ENCODE data around the gene MRPL51. TPM values are rescaled to one million over a fixed set of nuclear protein-coding genes. Genes with fewer than 3 reads are reported as not detected.
"Not testable (repeated sequence)": the region's sequence is repeated elsewhere in the genome, so short reads cannot be mapped to it uniquely, and the experiment has no call there.

The MRPL51 gene
- total RNA-seq = 10 to 100 TPM; 36.6 to 42.2 TPM
- total RNA-seq = 17.0 to 60.7 reads per million in 2 donors

DNA sequence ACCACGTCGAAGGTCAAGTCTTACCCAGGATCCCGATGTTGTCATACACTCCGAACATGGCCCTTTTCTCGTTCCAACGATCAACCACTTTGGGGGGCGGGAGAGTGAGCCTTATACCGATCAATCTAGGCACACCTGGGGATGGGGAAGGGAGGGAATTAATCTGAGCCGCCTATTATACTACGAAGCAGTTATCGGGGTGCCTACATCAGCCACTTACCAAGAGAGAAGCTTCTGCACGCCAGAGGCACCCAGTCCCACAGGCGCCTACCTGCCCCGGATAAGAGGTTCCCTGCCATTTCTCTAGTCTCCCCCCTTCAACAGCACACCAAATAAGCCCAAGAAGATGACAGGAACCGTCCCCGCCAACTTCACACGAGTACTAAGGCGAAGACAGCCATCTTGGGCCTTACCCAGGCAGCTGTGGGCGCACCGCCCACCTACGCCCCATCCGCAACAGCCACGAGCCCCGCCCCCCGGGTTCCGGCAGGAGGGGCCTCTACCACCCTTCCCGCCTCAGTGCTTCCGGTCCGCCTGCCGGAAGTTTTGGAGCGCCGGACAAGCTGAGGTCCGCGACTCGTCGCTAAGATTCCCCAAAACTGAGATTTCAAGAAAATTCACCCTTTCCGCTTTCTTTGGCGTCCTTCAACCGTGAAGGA is at the start of gene MRPL51:
TSS of gene MRPL51 (minus strand) at position 425 of the 659 bp plus-strand sequence. CDS start at position 299, 126 bp downstream.
- no peaks in the 10 kb centered on the region for H3K27me3 Mint-ChIP-seq
- H3K36me3 Mint-ChIP-seq (ENCODE audit: low read depth) = peaks cover 6% of the 10 kb centered on the region
- H3K4me1 Mint-ChIP-seq = peaks cover 31% of the 10 kb centered on the region

DNA sequence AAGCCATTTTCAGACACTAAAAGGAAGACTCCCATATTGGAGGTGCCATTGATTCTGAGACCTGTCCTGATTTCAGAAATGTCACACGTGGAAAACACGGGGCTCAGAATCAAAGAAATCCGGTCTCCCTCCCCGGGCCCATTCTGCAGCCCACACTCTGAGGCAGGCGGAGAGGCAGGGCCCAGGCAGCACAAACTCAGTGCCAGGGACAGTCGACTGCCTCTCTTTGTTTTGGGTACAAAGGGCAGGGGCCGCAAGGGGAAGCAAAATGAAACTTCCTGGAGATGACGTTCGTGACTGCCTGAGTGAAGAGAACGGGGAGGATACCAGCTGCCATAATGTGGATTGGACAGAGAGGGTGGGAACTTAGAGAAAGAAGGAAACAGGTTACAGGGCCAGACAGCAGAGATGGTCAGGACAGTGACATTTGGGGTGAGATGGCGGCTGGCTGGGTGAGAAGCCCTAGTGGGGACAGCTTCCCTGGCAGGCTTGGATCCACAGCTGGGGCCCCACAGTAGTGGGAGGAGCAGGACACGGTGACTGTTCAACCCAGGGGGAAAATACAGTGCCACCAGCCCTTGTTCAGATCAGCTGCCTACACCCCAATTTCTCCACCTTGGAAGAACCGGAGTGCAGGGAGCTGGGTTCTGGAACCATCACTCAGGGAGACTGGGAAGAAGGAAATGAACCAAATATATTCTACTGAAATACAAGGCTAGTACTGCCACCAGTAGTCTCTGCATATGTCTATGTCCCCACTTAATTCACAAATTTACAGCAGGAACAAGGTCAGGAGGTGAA is 49.3 kb upstream of the MRPL51 start:
- peak; percentile 23 for ATAC-seq
- DNase-seq = no peak

More for the DNA sequence above, at the start of gene MRPL51:
- Mint-ChIP-seq H3K4me3 (peak within 1 kb of the TSS; percentile 94), H3K27ac (peak within 1 kb of the TSS; percentile 93)
- DNase-seq (peak; percentile 93 to 95 (median 95)), ATAC-seq (peak; percentile 81)
- H3K9me3 ChIP-seq (ENCODE audit: control insufficient read depth, low read length, poor library complexity, severe bottlenecking) = no peaks in the 10 kb centered on the region

DNA sequence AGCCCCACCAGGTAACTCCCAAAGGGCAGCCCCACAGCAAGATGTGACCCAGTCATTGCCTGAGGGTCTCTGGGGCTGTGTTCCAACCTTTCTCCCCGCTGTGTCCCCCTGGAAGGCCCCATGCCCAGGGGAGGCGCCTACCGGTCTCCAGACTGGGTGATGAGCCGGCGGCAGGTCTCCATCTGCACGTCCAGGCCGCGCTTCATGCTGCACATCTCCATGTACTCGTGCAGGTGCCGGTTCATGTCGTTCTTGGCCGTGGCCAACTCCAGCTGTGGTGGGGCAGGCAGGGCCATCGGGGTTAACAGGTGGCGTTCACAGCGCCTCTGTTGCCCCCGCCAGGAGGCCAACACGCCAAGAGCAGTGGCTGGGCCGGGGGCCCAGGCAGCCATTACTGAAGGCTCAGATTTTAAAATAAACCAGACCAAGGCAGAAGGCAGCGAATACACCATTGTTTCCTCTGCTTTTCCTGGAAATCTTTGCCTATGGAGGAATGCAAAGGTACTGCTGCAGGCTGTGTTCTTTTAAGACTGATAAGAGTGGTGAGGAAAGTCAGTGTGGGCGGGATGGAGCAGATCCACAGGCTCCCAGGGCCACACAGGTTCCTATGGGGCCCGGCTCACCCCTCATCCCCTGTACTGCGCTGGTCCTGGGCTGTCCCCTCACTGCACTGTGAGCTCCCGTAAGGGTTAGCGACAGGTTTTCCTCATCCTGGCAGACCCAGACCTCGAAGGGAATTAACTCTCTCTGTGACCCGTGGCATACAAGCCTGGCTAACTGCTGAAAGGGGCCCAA is 48.5 kb upstream of the MRPL51 start:
- H3K9me3 ChIP-seq (ENCODE audit: control insufficient read depth, low read length, poor library complexity, severe bottlenecking) = no peaks in the 10 kb centered on the region
- peaks cover 29% of the 10 kb centered on the region for H3K4me1 Mint-ChIP-seq
- no peak overlapping the region for H3K4me3 Mint-ChIP-seq
- H3K36me3 Mint-ChIP-seq (ENCODE audit: low read depth) = peaks cover 3% of the 10 kb centered on the region
- ATAC-seq (no peak), DNase-seq (no peak)
- peak overlapping the region; percentile 85 for H3K27ac Mint-ChIP-seq
- H3K27me3 Mint-ChIP-seq = no peaks in the 10 kb centered on the region

More for the DNA sequence above, 49.3 kb upstream of the MRPL51 start:
- Mint-ChIP-seq H3K4me3 (peak overlapping the region; percentile 41), H3K4me1 (peaks cover 26% of the 10 kb centered on the region), H3K27ac (peak overlapping the region; percentile 85), H3K36me3 (ENCODE audit: low read depth) (peaks cover 5% of the 10 kb centered on the region), H3K27me3 (no peaks in the 10 kb centered on the region)
- H3K9me3 ChIP-seq (ENCODE audit: control insufficient read depth, low read length, poor library complexity, severe bottlenecking) = no peaks in the 10 kb centered on the region

DNA sequence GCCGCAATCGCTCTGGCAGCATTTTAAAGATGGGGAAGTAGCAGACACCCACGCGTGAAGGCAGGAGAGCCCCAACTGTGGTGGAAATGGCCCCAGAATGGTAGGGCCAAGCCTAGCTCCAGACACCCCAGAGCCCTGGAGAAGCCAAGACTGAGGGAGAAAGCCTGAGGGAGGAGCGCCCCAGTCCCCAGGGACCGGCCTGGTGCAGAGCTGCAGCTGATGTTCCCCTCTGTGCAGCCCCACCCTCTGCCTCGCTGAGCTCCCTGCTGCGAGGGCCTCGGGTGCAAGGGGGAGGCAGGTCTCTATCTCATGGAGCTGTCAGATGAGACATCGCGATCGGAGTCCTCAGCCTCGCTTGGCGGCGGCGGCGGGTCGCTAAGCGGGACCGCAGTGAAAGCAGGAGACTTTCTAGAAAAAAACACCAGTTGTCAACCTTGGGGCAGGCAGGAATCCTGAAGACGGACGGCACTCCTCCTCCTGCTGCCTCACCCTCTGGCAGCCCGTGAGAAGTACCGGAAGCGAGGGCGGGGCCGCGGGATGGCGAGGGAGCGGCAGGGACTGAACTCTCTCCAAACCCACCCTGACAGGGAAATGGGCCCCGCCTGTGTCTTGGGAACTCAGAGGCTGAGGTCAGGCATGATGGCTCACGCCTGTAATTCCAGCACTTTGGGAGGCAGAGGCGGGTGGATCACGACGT is 47.3 kb upstream of the MRPL51 start:
- peak; percentile 32 for ATAC-seq
- H3K4me1 Mint-ChIP-seq = peaks cover 34% of the 10 kb centered on the region

DNA sequence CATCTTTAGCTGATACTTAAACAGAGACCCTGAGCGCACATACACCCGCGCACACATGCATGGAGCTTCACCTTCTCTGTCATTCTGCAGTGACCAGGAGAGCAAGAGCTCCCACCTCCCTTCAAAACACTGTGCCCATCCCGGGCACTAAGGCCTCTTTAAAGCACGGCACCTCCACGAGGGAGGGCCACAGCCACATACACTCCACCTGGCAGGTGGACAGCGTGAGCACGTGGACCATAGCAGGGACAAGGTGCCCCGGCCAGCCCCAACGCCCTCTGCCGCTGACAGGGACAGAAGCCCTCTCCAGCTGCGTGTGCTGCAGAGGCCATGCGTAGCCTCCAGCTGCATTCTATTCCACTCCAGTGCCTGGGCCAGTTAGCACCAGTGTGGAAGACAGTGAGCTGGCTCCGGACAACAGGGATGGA is 46.7 kb upstream of the MRPL51 start:
- ATAC-seq (no peak), DNase-seq (no peak)
- Mint-ChIP-seq H3K27ac (peak overlapping the region; percentile 83), H3K36me3 (ENCODE audit: low read depth) (peaks cover 3% of the 10 kb centered on the region), H3K4me3 (no peak overlapping the region), H3K27me3 (no peaks in the 10 kb centered on the region), H3K4me1 (peaks cover 34% of the 10 kb centered on the region)
- no peaks in the 10 kb centered on the region for H3K9me3 ChIP-seq (ENCODE audit: control insufficient read depth, low read length, poor library complexity, severe bottlenecking)

More for the DNA sequence above, 47.3 kb upstream of the MRPL51 start:
- DNase-seq = peak in 2 of 3 donors; percentile 40 to 42
- peaks cover 3% of the 10 kb centered on the region for H3K36me3 Mint-ChIP-seq (ENCODE audit: low read depth)
- no peaks in the 10 kb centered on the region for H3K27me3 Mint-ChIP-seq
- H3K9me3 ChIP-seq (ENCODE audit: control insufficient read depth, low read length, poor library complexity, severe bottlenecking) = no peaks in the 10 kb centered on the region
- H3K27ac Mint-ChIP-seq = peak overlapping the region; percentile 83
- peak overlapping the region; percentile 80 for H3K4me3 Mint-ChIP-seq

DNA sequence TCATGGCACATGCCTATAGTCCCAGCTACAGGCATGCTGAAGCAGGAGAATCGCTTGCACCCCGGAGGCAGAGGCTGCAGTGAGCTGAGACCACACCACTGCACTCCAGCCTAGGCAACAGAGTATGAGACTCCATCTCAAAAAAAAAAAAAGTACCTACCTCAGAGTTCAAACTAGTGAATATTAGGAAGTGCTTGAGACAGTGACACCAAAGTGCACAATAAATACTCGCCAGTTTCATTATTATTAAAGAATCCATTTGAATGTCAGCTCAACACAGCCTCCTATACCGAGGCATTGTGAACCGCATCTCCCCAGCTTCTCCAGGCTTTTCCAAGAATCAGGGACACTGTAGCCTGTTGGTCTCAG is 46.2 kb upstream of the MRPL51 start:
- Mint-ChIP-seq H3K36me3 (ENCODE audit: low read depth) (peaks cover 3% of the 10 kb centered on the region), H3K27ac (peak overlapping the region; percentile 83), H3K4me3 (peak overlapping the region; percentile 9), H3K4me1 (peaks cover 35% of the 10 kb centered on the region), H3K27me3 (no peaks in the 10 kb centered on the region)
- no peaks in the 10 kb centered on the region for H3K9me3 ChIP-seq (ENCODE audit: control insufficient read depth, low read length, poor library complexity, severe bottlenecking)
- ATAC-seq (no peak), DNase-seq (no peak)

DNA sequence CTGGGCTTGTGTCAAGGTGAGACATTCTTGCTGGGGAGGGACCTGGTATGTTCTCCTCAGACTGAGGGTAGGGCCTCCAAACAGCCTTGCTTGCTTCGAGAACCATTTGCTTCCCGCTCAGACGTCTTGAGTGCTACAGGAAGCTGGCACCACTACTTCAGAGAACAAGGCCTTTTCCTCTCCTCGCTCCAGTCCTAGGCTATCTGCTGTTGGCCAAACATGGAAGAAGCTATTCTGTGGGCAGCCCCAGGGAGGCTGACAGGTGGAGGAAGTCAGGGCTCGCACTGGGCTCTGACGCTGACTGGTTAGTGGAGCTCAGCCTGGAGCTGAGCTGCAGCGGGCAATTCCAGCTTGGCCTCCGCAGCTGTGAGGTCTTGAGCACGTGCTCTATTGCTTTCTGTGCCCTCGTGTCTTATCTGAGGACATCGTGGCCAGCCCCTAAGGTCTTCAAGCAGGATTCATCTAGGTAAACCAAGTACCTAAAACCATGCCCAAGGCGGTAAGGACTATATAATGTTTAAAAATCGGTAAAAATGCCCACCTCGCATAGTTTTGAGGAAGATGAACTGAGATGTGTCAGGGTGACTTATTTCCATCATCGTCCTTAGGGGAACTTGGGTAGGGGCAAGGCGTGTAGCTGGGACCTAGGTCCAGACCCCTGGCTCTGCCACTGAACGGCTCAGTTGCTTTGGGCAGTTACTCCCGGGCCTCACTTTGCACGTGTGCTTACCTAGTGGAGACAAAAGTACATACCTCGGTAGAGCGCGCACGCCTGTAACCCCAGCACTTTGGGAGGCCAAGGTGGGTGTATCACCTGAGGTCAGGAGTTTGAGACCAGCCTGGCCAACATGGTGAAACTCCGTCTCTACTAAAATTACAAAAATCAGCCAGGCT is 45.6 kb upstream of the MRPL51 start:
- peaks cover 3% of the 10 kb centered on the region for H3K36me3 Mint-ChIP-seq (ENCODE audit: low read depth)
- H3K4me1 Mint-ChIP-seq = peaks cover 40% of the 10 kb centered on the region
- ATAC-seq (no peak), DNase-seq (no peak)
- H3K27me3 Mint-ChIP-seq = no peaks in the 10 kb centered on the region
- H3K9me3 ChIP-seq (ENCODE audit: control insufficient read depth, low read length, poor library complexity, severe bottlenecking) = no peaks in the 10 kb centered on the region
- H3K4me3 Mint-ChIP-seq = peak overlapping the region; percentile 82
- H3K27ac Mint-ChIP-seq = peak overlapping the region; percentile 89

DNA sequence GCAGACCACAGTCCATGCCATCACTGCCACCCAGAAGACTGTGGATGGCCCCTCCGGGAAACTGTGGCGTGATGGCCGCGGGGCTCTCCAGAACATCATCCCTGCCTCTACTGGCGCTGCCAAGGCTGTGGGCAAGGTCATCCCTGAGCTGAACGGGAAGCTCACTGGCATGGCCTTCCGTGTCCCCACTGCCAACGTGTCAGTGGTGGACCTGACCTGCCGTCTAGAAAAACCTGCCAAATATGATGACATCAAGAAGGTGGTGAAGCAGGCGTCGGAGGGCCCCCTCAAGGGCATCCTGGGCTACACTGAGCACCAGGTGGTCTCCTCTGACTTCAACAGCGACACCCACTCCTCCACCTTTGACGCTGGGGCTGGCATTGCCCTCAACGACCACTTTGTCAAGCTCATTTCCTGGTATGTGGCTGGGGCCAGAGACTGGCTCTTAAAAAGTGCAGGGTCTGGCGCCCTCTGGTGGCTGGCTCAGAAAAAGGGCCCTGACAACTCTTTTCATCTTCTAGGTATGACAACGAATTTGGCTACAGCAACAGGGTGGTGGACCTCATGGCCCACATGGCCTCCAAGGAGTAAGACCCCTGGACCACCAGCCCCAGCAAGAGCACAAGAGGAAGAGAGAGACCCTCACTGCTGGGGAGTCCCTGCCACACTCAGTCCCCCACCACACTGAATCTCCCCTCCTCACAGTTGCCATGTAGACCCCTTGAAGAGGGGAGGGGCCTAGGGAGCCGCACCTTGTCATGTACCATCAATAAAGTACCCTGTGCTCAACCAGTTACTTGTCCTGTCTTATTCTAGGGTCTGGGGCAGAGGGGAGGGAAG is 44.7 kb upstream of the MRPL51 start:
- H3K9me3 ChIP-seq (ENCODE audit: control insufficient read depth, low read length, poor library complexity, severe bottlenecking); ATAC-seq; H3K36me3 Mint-ChIP-seq (ENCODE audit: low read depth); H3K27me3 Mint-ChIP-seq: not testable (repeated sequence)
- peaks cover 46% of the 10 kb centered on the region for H3K4me1 Mint-ChIP-seq
- peak overlapping the region; percentile 89 for H3K27ac Mint-ChIP-seq
- peak overlapping the region; percentile 82 for H3K4me3 Mint-ChIP-seq
- DNase-seq = peak; percentile 72 to 79 (median 76)

DNA sequence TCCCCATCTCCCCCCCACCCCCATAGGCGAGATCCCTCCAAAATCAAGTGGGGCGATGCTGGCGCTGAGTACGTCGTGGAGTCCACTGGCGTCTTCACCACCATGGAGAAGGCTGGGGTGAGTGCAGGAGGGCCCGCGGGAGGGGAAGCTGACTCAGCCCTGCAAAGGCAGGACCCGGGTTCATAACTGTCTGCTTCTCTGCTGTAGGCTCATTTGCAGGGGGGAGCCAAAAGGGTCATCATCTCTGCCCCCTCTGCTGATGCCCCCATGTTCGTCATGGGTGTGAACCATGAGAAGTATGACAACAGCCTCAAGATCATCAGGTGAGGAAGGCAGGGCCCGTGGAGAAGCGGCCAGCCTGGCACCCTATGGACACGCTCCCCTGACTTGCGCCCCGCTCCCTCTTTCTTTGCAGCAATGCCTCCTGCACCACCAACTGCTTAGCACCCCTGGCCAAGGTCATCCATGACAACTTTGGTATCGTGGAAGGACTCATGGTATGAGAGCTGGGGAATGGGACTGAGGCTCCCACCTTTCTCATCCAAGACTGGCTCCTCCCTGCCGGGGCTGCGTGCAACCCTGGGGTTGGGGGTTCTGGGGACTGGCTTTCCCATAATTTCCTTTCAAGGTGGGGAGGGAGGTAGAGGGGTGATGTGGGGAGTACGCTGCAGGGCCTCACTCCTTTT is 44.0 kb upstream of the MRPL51 start:
- no peaks in the 10 kb centered on the region for H3K27me3 Mint-ChIP-seq
- no peaks in the 10 kb centered on the region for H3K9me3 ChIP-seq (ENCODE audit: control insufficient read depth, low read length, poor library complexity, severe bottlenecking)
- ATAC-seq = no peak
- peak overlapping the region; percentile 97 for H3K4me3 Mint-ChIP-seq
- H3K36me3 Mint-ChIP-seq (ENCODE audit: low read depth) = peaks cover 3% of the 10 kb centered on the region
- peaks cover 48% of the 10 kb centered on the region for H3K4me1 Mint-ChIP-seq
- no peak for DNase-seq
- H3K27ac Mint-ChIP-seq = peak overlapping the region; percentile 96

DNA sequence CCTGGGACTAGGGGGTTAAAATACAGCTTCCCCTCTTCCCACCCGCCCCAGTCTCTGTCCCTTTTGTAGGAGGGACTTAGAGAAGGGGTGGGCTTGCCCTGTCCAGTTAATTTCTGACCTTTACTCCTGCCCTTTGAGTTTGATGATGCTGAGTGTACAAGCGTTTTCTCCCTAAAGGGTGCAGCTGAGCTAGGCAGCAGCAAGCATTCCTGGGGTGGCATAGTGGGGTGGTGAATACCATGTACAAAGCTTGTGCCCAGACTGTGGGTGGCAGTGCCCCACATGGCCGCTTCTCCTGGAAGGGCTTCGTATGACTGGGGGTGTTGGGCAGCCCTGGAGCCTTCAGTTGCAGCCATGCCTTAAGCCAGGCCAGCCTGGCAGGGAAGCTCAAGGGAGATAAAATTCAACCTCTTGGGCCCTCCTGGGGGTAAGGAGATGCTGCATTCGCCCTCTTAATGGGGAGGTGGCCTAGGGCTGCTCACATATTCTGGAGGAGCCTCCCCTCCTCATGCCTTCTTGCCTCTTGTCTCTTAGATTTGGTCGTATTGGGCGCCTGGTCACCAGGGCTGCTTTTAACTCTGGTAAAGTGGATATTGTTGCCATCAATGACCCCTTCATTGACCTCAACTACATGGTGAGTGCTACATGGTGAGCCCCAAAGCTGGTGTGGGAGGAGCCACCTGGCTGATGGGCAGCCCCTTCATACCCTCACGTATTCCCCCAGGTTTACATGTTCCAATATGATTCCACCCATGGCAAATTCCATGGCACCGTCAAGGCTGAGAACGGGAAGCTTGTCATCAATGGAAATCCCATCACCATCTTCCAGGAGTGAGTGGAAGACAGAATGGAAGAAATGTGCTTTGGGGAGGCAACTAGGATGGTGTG is 43.1 kb upstream of the MRPL51 start:
- Mint-ChIP-seq H3K4me3 (peak overlapping the region; percentile 97), H3K36me3 (ENCODE audit: low read depth) (peaks cover 3% of the 10 kb centered on the region), H3K27ac (peak overlapping the region; percentile 96), H3K4me1 (peaks cover 46% of the 10 kb centered on the region), H3K27me3 (no peaks in the 10 kb centered on the region)
- DNase-seq = no peak
- ATAC-seq = no peak
- H3K9me3 ChIP-seq (ENCODE audit: control insufficient read depth, low read length, poor library complexity, severe bottlenecking) = no peaks in the 10 kb centered on the region

Measured in T-helper 17 cell (primary cell).